A549 (cell line): ENCODE results near the gene PTPRN2. TPM values are rescaled to one million over a fixed set of nuclear protein-coding genes. Genes with fewer than 3 reads are reported as not detected.

Source experiments
- ATAC-seq, 2 experiments: fragments of 200-7000 bp in 1 of 2; fragments of >200 bp in 1 of 2; cut with Nextera tagmentation in 1 of 2; cut with Tn5 transposase in 1 of 2; 3 replicates each; pipeline versions ENCODE4 v1.8.0 to v1.9.1; 2018 to 2020; ENCODE audit warnings: mild to moderate bottlenecking in 1 of 2, moderate library complexity in 1 of 2
- CTCF ChIA-PET: fragments of 300-600 bp; sonication (Branson Sonifier 250); formaldehyde crosslinking; extraction: SDS; loops from one replicate; lab custom pipeline; 2021; ENCODE audit warnings: antibody characterized with exemption, inconsistent platforms; lab: Yijun Ruan, JAX
- POLR2A ChIA-PET: fragments of 350-600 bp; formaldehyde crosslinking; extraction: SDS; loops from one replicate; lab custom pipeline; 2021; ENCODE audit warnings: antibody characterized with exemption, inconsistent platforms; lab: Yijun Ruan, JAX
- DNase-seq, 2 experiments: peaks; one replicate each; pipeline versions ENCODE4 v3.0.0 to v3.0.0-alpha.2; 2011 to 2016; ENCODE audit warnings: low read depth in 1 of 2, low spot score in 1 of 2
- FAIRE-seq: peaks from 2 replicates; lab custom pipeline; 2011; peaks lifted over from hg19 to GRCh38; lab: Jason Lieb, UNC
- H3K27ac ChIP-seq, 2 experiments: fragments of >200 bp; sonication (Bioruptor Twin); formaldehyde crosslinking; 3 replicates each; pipeline ENCODE4 v1.5.1; 2016 to 2017
- H3K4me1 ChIP-seq: fragments of >200 bp; sonication (Bioruptor Twin); formaldehyde crosslinking; 3 replicates; pipeline ENCODE4 v1.6.1; 2016
- H3K4me2 ChIP-seq: fragments of >200 bp; sonication (Bioruptor Twin); formaldehyde crosslinking; 3 replicates; pipeline ENCODE4 v1.6.1; 2016
- H3K4me3 ChIP-seq: fragments of >200 bp; sonication (Bioruptor Twin); formaldehyde crosslinking; 3 replicates; pipeline ENCODE4 v1.5.1; 2016
- H3K9me3 ChIP-seq: fragments of >200 bp; sonication (Bioruptor Twin); formaldehyde crosslinking; 3 replicates; pipeline ENCODE4 v1.6.1; 2016
- ATOH8 ChIP-seq: fragments of 250-450 bp; sonication (Bioruptor Pico); IDR thresholded peaks from 2 replicates; pipeline ENCODE4 v1.5.0; 2020; ENCODE audit warnings: low read depth, mild to moderate bottlenecking, moderate library complexity
- CEBPB ChIP-seq, 2 experiments: fragments of >200 bp in 1 of 2; sonication (Bioruptor Twin) in 1 of 2; formaldehyde crosslinking in 1 of 2; IDR thresholded peaks; 2 replicates each; pipeline ENCODE4 v1.6.1; 2012 to 2016
- CHD4 ChIP-seq: fragments of 200-600 bp; sonication (generic); IDR thresholded peaks from 2 replicates; pipeline ENCODE4 v1.6.1; 2016; ENCODE audit warnings: antibody characterized with exemption, mild to moderate bottlenecking, borderline replicate concordance
- CTCF ChIP-seq: fragments of >200 bp; sonication (Bioruptor Twin); formaldehyde crosslinking; IDR thresholded peaks from 3 replicates; pipeline ENCODE4 v1.5.1; 2016
- EP300 ChIP-seq, 2 experiments: fragments of >200 bp; sonication (Bioruptor Twin); formaldehyde crosslinking; IDR thresholded peaks; 2 replicates in 1 of 2; 3 replicates in 1 of 2; pipeline ENCODE4 v1.6.1; 2016 to 2017
- FOSL2 ChIP-seq, 2 experiments: fragments of 450-650 bp in 1 of 2; fragments of >200 bp in 1 of 2; sonication (Bioruptor Twin) in 1 of 2; formaldehyde crosslinking; IDR thresholded peaks; 2 replicates each; pipeline versions ENCODE4 v1.5.0 to v1.6.1; 2016 to 2020; ENCODE audit warnings: mild to moderate bottlenecking in 1 of 2, moderate library complexity in 1 of 2
- GATA3 ChIP-seq: IDR thresholded peaks from 2 replicates; pipeline ENCODE4 v1.6.1; 2012; ENCODE audit warnings: borderline replicate concordance
- HDAC2 ChIP-seq: fragments of 200-600 bp; sonication (generic); IDR thresholded peaks from 2 replicates; pipeline ENCODE4 v1.6.1; 2016
- HEYL ChIP-seq: fragments of 250-450 bp; sonication (Bioruptor Pico); IDR thresholded peaks from 2 replicates; pipeline ENCODE4 v1.8.0; 2021; ENCODE audit warnings: mild to moderate bottlenecking, moderate library complexity
- JUNB ChIP-seq: fragments of >200 bp; sonication (Bioruptor Twin); formaldehyde crosslinking; IDR thresholded peaks from 2 replicates; pipeline ENCODE4 v1.6.1; 2016
- MAFK ChIP-seq: fragments of 450-650 bp; IDR thresholded peaks from 2 replicates; pipeline ENCODE4 v1.6.1; 2014; ENCODE audit not compliant: partially characterized antibody
- NFE2L2 ChIP-seq: fragments of 150-350 bp; conservative IDR thresholded peaks from 2 replicates; pipeline ENCODE4 v1.6.1; 2014; ENCODE audit warnings: low read length
- NPAS2 ChIP-seq: fragments of 250-450 bp; sonication (Bioruptor Pico); IDR thresholded peaks from 2 replicates; pipeline ENCODE4 v1.8.0; 2022; ENCODE audit warnings: mild to moderate bottlenecking, moderate library complexity, borderline replicate concordance
- POLR2A ChIP-seq: IDR thresholded peaks from 2 replicates; pipeline ENCODE4 v1.6.1; 2012; ENCODE audit warnings: mild to moderate bottlenecking, low read length
- RAD21 ChIP-seq, 2 experiments: fragments of >200 bp in 1 of 2; sonication (Bioruptor Twin) in 1 of 2; formaldehyde crosslinking in 1 of 2; IDR thresholded peaks in 1 of 2; conservative IDR thresholded peaks in 1 of 2; 2 replicates in 1 of 2; 3 replicates in 1 of 2; pipeline ENCODE4 v1.6.1; 2012 to 2018; ENCODE audit warnings: inconsistent platforms in 1 of 2
- REST ChIP-seq: fragments of 200-600 bp; sonication (generic); IDR thresholded peaks from 2 replicates; pipeline ENCODE4 v1.6.1; 2016; ENCODE audit warnings: antibody characterized with exemption, mild to moderate bottlenecking, moderate library complexity
- USF2 ChIP-seq: fragments of 450-650 bp; IDR thresholded peaks from 2 replicates; pipeline ENCODE4 v1.6.1; 2014; ENCODE audit warnings: antibody characterized with exemption
- ZC3H11A ChIP-seq: fragments of 450-650 bp; IDR thresholded peaks from 2 replicates; pipeline ENCODE4 v1.6.1; 2014; ENCODE audit warnings: antibody characterized with exemption, mild to moderate bottlenecking
- ZNF302 ChIP-seq: fragments of 250-450 bp; sonication (Bioruptor Pico); IDR thresholded peaks from 2 replicates; pipeline ENCODE4 v1.9.0; 2021; ENCODE audit warnings: inconsistent platforms, mild to moderate bottlenecking, moderate library complexity
- WGBS: methylation state at CpG from one replicate; pipeline ENCODE4 v1.1.6; 2017; ENCODE audit errors: missing lambda C conversion rate; 5-methylcytosine and 5-hydroxymethylcytosine counted together
- polyA plus RNA-seq, 4 experiments: library from polyadenylated mRNA; depleted of rRNA in 3 of 4; stranded (reverse); fragments of >200 nt; fragmentation: RNase III in 1 of 4; extraction: RNeasy Plus Mini Kit Qiagen cat#74134 plus additional on column Dnase treatment in 1 of 4; gene quantifications; 2 replicates in 3 of 4; 3 replicates in 1 of 4; pipeline ENCODE4 v1.2.3, GENCODE V29; 2011 to 2017
- TF ChIP-seq, protein P1 (sequence below): fragments of 250-450 bp; sonication (Bioruptor Pico); IDR thresholded peaks from 2 replicates; pipeline ENCODE4 v1.5.0; 2021; ENCODE audit warnings: mild to moderate bottlenecking, moderate library complexity, borderline replicate concordance
- TF ChIP-seq, protein P2 (sequence below): fragments of >200 bp; sonication (Bioruptor Twin); formaldehyde crosslinking; IDR thresholded peaks from 3 replicates; pipeline ENCODE4 v1.6.1; 2016

Gene PTPRN2
- polyA plus RNA-seq, 2 of the 4 experiments (the other 2 are of a cell fraction) = 0.41 to 1.2 TPM

DNA sequence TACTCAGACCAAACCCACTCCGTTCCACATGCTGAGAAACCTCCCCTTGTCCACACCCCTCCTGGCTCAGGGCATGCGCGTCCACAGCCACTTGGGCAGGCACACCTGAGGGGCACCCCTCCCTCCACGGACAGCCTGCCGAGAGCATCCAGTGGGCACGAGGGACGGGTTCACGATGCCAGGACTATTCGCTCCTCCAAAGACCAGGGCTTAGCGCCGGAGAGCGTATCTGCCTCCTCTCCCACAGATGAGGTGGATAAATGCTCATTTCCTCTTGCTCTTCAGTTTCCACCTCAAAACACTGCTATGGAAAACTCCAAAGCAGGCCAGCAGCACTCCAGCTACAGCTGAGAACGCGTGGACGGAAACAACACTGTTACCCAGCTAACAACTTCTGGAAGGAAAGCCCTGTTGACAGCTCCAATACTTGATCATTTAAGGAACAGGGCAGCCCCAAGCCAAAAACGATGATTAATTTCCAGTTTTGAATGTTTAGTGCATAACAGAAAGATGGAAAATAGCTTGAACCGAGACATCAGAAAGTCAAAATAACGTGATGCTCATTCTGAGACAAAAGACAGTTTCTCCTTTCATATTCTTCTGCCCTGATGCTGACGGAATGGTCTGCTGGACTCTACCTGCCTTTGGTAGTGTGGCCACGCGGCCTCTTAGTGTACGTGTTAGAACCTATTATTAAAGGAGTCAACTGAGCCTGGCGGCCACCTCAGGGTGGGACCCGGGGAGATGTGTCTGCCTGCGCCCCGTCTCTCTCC, 1046.1 kb downstream of the PTPRN2 start (continued):
- TF ChIP-seq ATOH8 (CRISPR knock-in tag) (no peak), GATA3 (no peak), FOSL2 (IDR thresholded peaks at IDR 0.05) (no peak), FOSL2 (CRISPR knock-in tag; IDR thresholded peaks at IDR 0.05) (no peak), CEBPB (IDR thresholded peaks at IDR 0.05) (no peak), NFE2L2 (no peak), RAD21 (conservative IDR thresholded peaks at IDR 0.05 in 1 of 2, IDR thresholded peaks at IDR 0.05 in 1 of 2) (no peak), ZNF302 (CRISPR knock-in tag) (no peak), MAFK (no peak), EP300 (IDR thresholded peaks at IDR 0.05) (no peak)
- TF ChIP-seq, protein P1, sequence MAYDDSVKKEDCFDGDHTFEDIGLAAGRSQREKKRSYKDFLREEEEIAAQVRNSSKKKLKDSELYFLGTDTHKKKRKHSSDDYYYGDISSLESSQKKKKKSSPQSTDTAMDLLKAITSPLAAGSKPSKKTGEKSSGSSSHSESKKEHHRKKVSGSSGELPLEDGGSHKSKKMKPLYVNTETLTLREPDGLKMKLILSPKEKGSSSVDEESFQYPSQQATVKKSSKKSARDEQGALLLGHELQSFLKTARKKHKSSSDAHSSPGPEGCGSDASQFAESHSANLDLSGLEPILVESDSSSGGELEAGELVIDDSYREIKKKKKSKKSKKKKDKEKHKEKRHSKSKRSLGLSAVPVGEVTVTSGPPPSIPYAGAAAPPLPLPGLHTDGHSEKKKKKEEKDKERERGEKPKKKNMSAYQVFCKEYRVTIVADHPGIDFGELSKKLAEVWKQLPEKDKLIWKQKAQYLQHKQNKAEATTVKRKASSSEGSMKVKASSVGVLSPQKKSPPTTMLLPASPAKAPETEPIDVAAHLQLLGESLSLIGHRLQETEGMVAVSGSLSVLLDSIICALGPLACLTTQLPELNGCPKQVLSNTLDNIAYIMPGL (CRISPR knock-in tag) = no peak

- no peak for DNase-seq
- H3K4me2 ChIP-seq = no peak overlapping the region
- H3K4me3 ChIP-seq = no peak overlapping the region
- no peaks in the 10 kb centered on the region for H3K4me1 ChIP-seq
- WGBS = 62% methylated on average over 32 of the region's 32 CpGs
- FAIRE-seq = no peak
- H3K27ac ChIP-seq = no peak overlapping the region
- no peaks in the 10 kb centered on the region for H3K9me3 ChIP-seq
- ChIA-PET POLR2A (no interaction called here), CTCF (no interaction called here)
- ATAC-seq = no peak
- TF ChIP-seq, protein P2, sequence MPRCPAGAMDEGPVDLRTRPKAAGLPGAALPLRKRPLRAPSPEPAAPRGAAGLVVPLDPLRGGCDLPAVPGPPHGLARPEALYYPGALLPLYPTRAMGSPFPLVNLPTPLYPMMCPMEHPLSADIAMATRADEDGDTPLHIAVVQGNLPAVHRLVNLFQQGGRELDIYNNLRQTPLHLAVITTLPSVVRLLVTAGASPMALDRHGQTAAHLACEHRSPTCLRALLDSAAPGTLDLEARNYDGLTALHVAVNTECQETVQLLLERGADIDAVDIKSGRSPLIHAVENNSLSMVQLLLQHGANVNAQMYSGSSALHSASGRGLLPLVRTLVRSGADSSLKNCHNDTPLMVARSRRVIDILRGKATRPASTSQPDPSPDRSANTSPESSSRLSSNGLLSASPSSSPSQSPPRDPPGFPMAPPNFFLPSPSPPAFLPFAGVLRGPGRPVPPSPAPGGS = no peak
- TF ChIP-seq CHD4 (no peak), JUNB (no peak), HDAC2 (no peak), EP300 (IDR thresholded peaks at IDR 0.05) (no peak), NPAS2 (CRISPR knock-in tag) (no peak), ZC3H11A (no peak), POLR2A (no peak)
Measured at GRCh38 chr7:157540606-157541294, 1046.9 kb downstream of the PTPRN2 start.

- no peak for DNase-seq
- H3K9me3 ChIP-seq = no peaks in the 10 kb centered on the region
- ChIA-PET CTCF (no interaction called here), POLR2A (no interaction called here)
- no peak overlapping the region for H3K4me2 ChIP-seq
- H3K4me3 ChIP-seq = no peak overlapping the region
- 68% methylated on average over 17 of the region's 18 CpGs for WGBS
- FAIRE-seq = no peak
- no peaks in the 10 kb centered on the region for H3K4me1 ChIP-seq
- ATAC-seq = no peak
- no peak overlapping the region for H3K27ac ChIP-seq
- TF ChIP-seq HEYL (no peak), USF2 (no peak), FOSL2 (IDR thresholded peaks at IDR 0.05) (no peak), FOSL2 (CRISPR knock-in tag; IDR thresholded peaks at IDR 0.05) (no peak), REST (no peak), CTCF (no peak)
- TF ChIP-seq, protein P2 = no peak
Measured at GRCh38 chr7:157540020-157540419, 1047.6 kb downstream of the PTPRN2 start.
